PFSK-1 (cell line): ENCODE data around the gene ARHGAP12.

Source experiments
- FOXP2 ChIP-seq: optimal IDR thresholded peaks from 2 replicates; pipeline ENCODE3; 2011; ENCODE audit warnings: borderline replicate concordance, control low read depth, inconsistent platforms; ENCODE audit not compliant: insufficient read depth; ENCODE audit errors: extremely low read length, extremely low read depth
- POLR2AphosphoS5 ChIP-seq: IDR thresholded peaks from 2 replicates; pipeline ENCODE4 v1.6.1; 2012; ENCODE audit warnings: low read depth, mild to moderate bottlenecking, control low read depth, low read length, moderate library complexity
- SIN3A ChIP-seq: IDR thresholded peaks from 2 replicates; pipeline ENCODE4 v1.6.1; 2012; ENCODE audit warnings: mild to moderate bottlenecking, low read length, moderate library complexity, borderline replicate concordance; ENCODE audit not compliant: insufficient read depth
- TAF1 ChIP-seq: IDR thresholded peaks from 2 replicates; pipeline ENCODE4 v1.6.1; 2012; ENCODE audit warnings: low read length, control low read depth, borderline replicate concordance; ENCODE audit not compliant: insufficient read depth
- TF ChIP-seq, protein P1 (sequence below), 2 experiments: IDR thresholded peaks; 2 replicates each; pipeline versions ENCODE4 v1.6.1 to v1.8.0; 2011 to 2012; ENCODE audit warnings: low read depth in 2 of 2, low read length in 2 of 2, control low read depth in 1 of 2, inconsistent platforms in 1 of 2, mild to moderate bottlenecking in 1 of 2, moderate library complexity in 1 of 2; ENCODE audit not compliant: insufficient read depth in 1 of 2

- TF ChIP-seq POLR2AphosphoS5 (no peak), TAF1 (no peak), SIN3A (no peak), FOXP2 (no peak)
- TF ChIP-seq, protein P1, sequence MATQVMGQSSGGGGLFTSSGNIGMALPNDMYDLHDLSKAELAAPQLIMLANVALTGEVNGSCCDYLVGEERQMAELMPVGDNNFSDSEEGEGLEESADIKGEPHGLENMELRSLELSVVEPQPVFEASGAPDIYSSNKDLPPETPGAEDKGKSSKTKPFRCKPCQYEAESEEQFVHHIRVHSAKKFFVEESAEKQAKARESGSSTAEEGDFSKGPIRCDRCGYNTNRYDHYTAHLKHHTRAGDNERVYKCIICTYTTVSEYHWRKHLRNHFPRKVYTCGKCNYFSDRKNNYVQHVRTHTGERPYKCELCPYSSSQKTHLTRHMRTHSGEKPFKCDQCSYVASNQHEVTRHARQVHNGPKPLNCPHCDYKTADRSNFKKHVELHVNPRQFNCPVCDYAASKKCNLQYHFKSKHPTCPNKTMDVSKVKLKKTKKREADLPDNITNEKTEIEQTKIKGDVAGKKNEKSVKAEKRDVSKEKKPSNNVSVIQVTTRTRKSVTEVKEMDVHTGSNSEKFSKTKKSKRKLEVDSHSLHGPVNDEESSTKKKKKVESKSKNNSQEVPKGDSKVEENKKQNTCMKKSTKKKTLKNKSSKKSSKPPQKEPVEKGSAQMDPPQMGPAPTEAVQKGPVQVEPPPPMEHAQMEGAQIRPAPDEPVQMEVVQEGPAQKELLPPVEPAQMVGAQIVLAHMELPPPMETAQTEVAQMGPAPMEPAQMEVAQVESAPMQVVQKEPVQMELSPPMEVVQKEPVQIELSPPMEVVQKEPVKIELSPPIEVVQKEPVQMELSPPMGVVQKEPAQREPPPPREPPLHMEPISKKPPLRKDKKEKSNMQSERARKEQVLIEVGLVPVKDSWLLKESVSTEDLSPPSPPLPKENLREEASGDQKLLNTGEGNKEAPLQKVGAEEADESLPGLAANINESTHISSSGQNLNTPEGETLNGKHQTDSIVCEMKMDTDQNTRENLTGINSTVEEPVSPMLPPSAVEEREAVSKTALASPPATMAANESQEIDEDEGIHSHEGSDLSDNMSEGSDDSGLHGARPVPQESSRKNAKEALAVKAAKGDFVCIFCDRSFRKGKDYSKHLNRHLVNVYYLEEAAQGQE (IDR thresholded peaks at IDR 0.05; ENCODE audit: insufficient read depth in 1 of 2, low read depth in 2 of 2, low read length in 2 of 2) = no peak
These were observed 45.9 kb upstream of the ARHGAP12 start for GRCh38 chr10:31974434-31975124.
